Thyroid gland (tissue), 4 donors: ENCODE data around the gene C1GALT1C1.

Experiments used
- CTCF ChIP-seq, 6 experiments: fragments of 200-600 bp in 3 of 6; fragments of 450-650 bp in 3 of 6; sonication (generic) in 3 of 6; IDR thresholded peaks; one replicate each; pipeline ENCODE4 v1.5.1; 2016 to 2019; ENCODE audit warnings: antibody characterized with exemption in 6 of 6, mild to moderate bottlenecking in 2 of 6, inconsistent platforms in 1 of 6, moderate library complexity in 1 of 6
- POLR2A ChIP-seq, 2 donors: fragments of 450-650 bp; IDR thresholded peaks; one replicate each; pipeline ENCODE4 v1.6.1; 2017; ENCODE audit warnings: antibody characterized with exemption in 2 of 2, mild to moderate bottlenecking in 2 of 2, moderate library complexity in 1 of 2

- no peak for TF ChIP-seq CTCF (IDR thresholded peaks at IDR 0.05)
- TF ChIP-seq POLR2A (IDR thresholded peaks at IDR 0.05): no peak
These were observed 11.7 kb downstream of the C1GALT1C1 start for GRCh38 chrX:120617996-120618630.
